GM23248 (cell line): ENCODE measurements around the gene SMIM35.

Experiments
- EZH2 ChIP-seq: fragments of 200-600 bp; sonication (generic); IDR thresholded peaks from 2 replicates; pipeline ENCODE4 v1.6.1; 2018; ENCODE audit warnings: antibody characterized with exemption, mild to moderate bottlenecking; ENCODE audit not compliant: insufficient read depth, poor library complexity, severe bottlenecking
- EZH2phosphoT487 ChIP-seq: fragments of 200-600 bp; sonication (generic); IDR thresholded peaks from 2 replicates; pipeline ENCODE4 v1.6.1; 2018; ENCODE audit warnings: antibody characterized with exemption, moderate library complexity, mild to moderate bottlenecking, low read depth; ENCODE audit not compliant: insufficient read depth

- TF ChIP-seq EZH2 (no peak), EZH2phosphoT487 (no peak)
These were observed 8.7 kb upstream of the SMIM35 start for GRCh38 chr11:118095493-118095892.
